Loucy (cell line): ENCODE measurements around the gene TFG.

ENCODE experiments used
- H2AFZ ChIP-seq: fragments of 200-600 bp; sonication (generic); 2 replicates; pipeline ENCODE4 v1.6.0; 2016; ENCODE audit warnings: antibody characterized with exemption, mild to moderate bottlenecking, low read length, moderate library complexity
- H3F3A ChIP-seq: fragments of 200-600 bp; 2 replicates; pipeline ENCODE4 v1.6.0; 2016; ENCODE audit warnings: antibody characterized with exemption, low read depth, mild to moderate bottlenecking
- H3K27me3 ChIP-seq: fragments of 200-600 bp; sonication (generic); 2 replicates; pipeline ENCODE4 v1.6.1; 2014; ENCODE audit warnings: low read length, mild to moderate bottlenecking; ENCODE audit not compliant: insufficient read depth, poor library complexity, severe bottlenecking
- H3K36me3 ChIP-seq: fragments of 200-600 bp; sonication (generic); 2 replicates; pipeline ENCODE4 v1.6.1; 2016; ENCODE audit warnings: low read length; ENCODE audit not compliant: insufficient read depth
- H3K4me1 ChIP-seq: fragments of 200-600 bp; sonication (generic); 2 replicates; pipeline ENCODE4 v1.5.1; 2014; ENCODE audit warnings: low read length, mild to moderate bottlenecking; ENCODE audit not compliant: insufficient read depth, poor library complexity, severe bottlenecking
- H3K4me2 ChIP-seq: fragments of 200-600 bp; sonication (generic); 2 replicates; pipeline ENCODE4 v1.6.0; 2014; ENCODE audit warnings: antibody characterized with exemption, low read length, low read depth, mild to moderate bottlenecking; ENCODE audit not compliant: poor library complexity, severe bottlenecking
- H3K4me3 ChIP-seq: fragments of 200-600 bp; sonication (generic); 2 replicates; pipeline ENCODE4 v1.5.1; 2014; ENCODE audit warnings: low read length, mild to moderate bottlenecking, mixed read lengths; ENCODE audit not compliant: poor library complexity, severe bottlenecking
- H3K79me2 ChIP-seq: fragments of 200-600 bp; sonication (generic); 2 replicates; pipeline ENCODE4 v1.6.1; 2014; ENCODE audit warnings: low read length; ENCODE audit not compliant: insufficient read depth
- H3K9ac ChIP-seq: fragments of 200-600 bp; sonication (generic); 2 replicates; pipeline ENCODE4 v1.6.0; 2014; ENCODE audit warnings: mild to moderate bottlenecking, low read depth, low read length, moderate library complexity; ENCODE audit not compliant: poor library complexity, severe bottlenecking
- H3K9me2 ChIP-seq: fragments of 200-600 bp; sonication (generic); replicated peaks from 2 replicates; pipeline ENCODE4 v1.6.1; 2016; ENCODE audit warnings: low read depth, low read length, mixed read lengths
- H3K9me3 ChIP-seq: fragments of 200-600 bp; sonication (generic); 2 replicates; pipeline ENCODE4 v1.6.1; 2014; ENCODE audit warnings: mild to moderate bottlenecking, antibody characterized with exemption, low read length, low read depth; ENCODE audit not compliant: insufficient read depth
- H4K20me1 ChIP-seq: fragments of 200-600 bp; sonication (generic); 2 replicates; pipeline ENCODE4 v1.6.0; 2014; ENCODE audit warnings: antibody characterized with exemption, low read length, mild to moderate bottlenecking; ENCODE audit not compliant: insufficient read depth, poor library complexity, severe bottlenecking
- EZH2phosphoT487 ChIP-seq: fragments of 200-600 bp; IDR thresholded peaks from 2 replicates; pipeline ENCODE4 v1.6.1; 2018; ENCODE audit warnings: antibody characterized with exemption, mild to moderate bottlenecking, moderate library complexity, borderline replicate concordance
- TF ChIP-seq, protein P1 (sequence below): fragments of 200-600 bp; sonication (generic); conservative IDR thresholded peaks from 2 replicates; pipeline ENCODE4 v1.5.1; 2014; ENCODE audit warnings: mild to moderate bottlenecking, antibody characterized with exemption, low read length

The TFG gene

GRCh38 chr3:100717637-100718487 lies 8.6 kb downstream of the TFG start:
- H3K4me2 ChIP-seq: peak overlapping the region; percentile 91
- no peak overlapping the region for H2AFZ ChIP-seq
- H3K79me2 ChIP-seq: peaks cover 92% of the 10 kb centered on the region

GRCh38 chr3:100719136-100719535 lies 9.8 kb downstream of the TFG start:
- H3K9me2 ChIP-seq: no peaks in the 10 kb centered on the region
- H3K9me3 ChIP-seq: no peaks in the 10 kb centered on the region; the same call in 1 of the 2 replicates
- H3K36me3 ChIP-seq: peaks cover 65% of the 10 kb centered on the region
- peaks cover 47% of the 10 kb centered on the region for H3K4me1 ChIP-seq
- no peaks in the 10 kb centered on the region for H3F3A ChIP-seq
- H3K4me2 ChIP-seq: peak overlapping the region; percentile 59
- no peak overlapping the region for H3K9ac ChIP-seq
- no peak overlapping the region for H2AFZ ChIP-seq
- H4K20me1 ChIP-seq: peaks cover 69% of the 10 kb centered on the region
- peak overlapping the region; percentile 32 for H3K4me3 ChIP-seq
- TF ChIP-seq, protein P1, sequence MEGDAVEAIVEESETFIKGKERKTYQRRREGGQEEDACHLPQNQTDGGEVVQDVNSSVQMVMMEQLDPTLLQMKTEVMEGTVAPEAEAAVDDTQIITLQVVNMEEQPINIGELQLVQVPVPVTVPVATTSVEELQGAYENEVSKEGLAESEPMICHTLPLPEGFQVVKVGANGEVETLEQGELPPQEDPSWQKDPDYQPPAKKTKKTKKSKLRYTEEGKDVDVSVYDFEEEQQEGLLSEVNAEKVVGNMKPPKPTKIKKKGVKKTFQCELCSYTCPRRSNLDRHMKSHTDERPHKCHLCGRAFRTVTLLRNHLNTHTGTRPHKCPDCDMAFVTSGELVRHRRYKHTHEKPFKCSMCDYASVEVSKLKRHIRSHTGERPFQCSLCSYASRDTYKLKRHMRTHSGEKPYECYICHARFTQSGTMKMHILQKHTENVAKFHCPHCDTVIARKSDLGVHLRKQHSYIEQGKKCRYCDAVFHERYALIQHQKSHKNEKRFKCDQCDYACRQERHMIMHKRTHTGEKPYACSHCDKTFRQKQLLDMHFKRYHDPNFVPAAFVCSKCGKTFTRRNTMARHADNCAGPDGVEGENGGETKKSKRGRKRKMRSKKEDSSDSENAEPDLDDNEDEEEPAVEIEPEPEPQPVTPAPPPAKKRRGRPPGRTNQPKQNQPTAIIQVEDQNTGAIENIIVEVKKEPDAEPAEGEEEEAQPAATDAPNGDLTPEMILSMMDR: no peak
- no peak for TF ChIP-seq EZH2phosphoT487
- no peaks in the 10 kb centered on the region for H3K27me3 ChIP-seq
- H3K79me2 ChIP-seq: peaks cover 81% of the 10 kb centered on the region

More at GRCh38 chr3:100717637-100718487, 8.6 kb downstream of the TFG start:
- Histone ChIP-seq H3K4me1 (peaks cover 55% of the 10 kb centered on the region), H3F3A (no peaks in the 10 kb centered on the region), H3K27me3 (no peaks in the 10 kb centered on the region), H3K9ac (no peak overlapping the region), H3K9me2 (no peaks in the 10 kb centered on the region), H3K36me3 (peaks cover 52% of the 10 kb centered on the region), H3K9me3 (no peaks in the 10 kb centered on the region; the same call in 1 of the 2 replicates), H4K20me1 (peaks cover 81% of the 10 kb centered on the region), H3K4me3 (peak overlapping the region; percentile 91)
- no peak for TF ChIP-seq EZH2phosphoT487
- TF ChIP-seq, protein P1: no peak

GRCh38 chr3:100720426-100720825 lies 11.1 kb downstream of the TFG start:
- Histone ChIP-seq H2AFZ (no peak overlapping the region), H3K9me2 (no peaks in the 10 kb centered on the region), H3K4me3 (no peak overlapping the region), H3K27me3 (no peaks in the 10 kb centered on the region), H3K36me3 (peaks cover 63% of the 10 kb centered on the region), H3K4me2 (peak overlapping the region; percentile 59), H3F3A (no peaks in the 10 kb centered on the region), H3K9me3 (no peaks in the 10 kb centered on the region; the same call in 1 of the 2 replicates), H4K20me1 (peaks cover 56% of the 10 kb centered on the region), H3K9ac (no peak overlapping the region), H3K79me2 (peaks cover 73% of the 10 kb centered on the region), H3K4me1 (peaks cover 37% of the 10 kb centered on the region)
- TF ChIP-seq, protein P1: no peak
- no peak for TF ChIP-seq EZH2phosphoT487
